HT-29 (cell line): ENCODE results near the gene MRPL51. TPM values are rescaled to one million over a fixed set of nuclear protein-coding genes. Genes with fewer than 3 reads are reported as not detected.

Experiments used
- DNase-seq: peaks from one replicate; pipeline ENCODE4 v3.0.0-alpha.2; 2015; ENCODE audit warnings: low spot score
- total RNA-seq: library from RNA; depleted of rRNA; stranded (reverse); fragments of >200 nt; shearing (Covaris generic); gene quantifications from 2 replicates; pipeline ENCODE4 v1.2.3, GENCODE V29; 2014

MRPL51 gene
- total RNA-seq, 1 experiment from 2014 or later = 147 TPM

GRCh38 chr12:6461401-6462233, 31.4 kb downstream of the MRPL51 start:
- no peak for DNase-seq

GRCh38 chr12:6460751-6461371, 32.2 kb downstream of the MRPL51 start:
- DNase-seq = no peak

GRCh38 chr12:6459004-6459337, 34.1 kb downstream of the MRPL51 start:
- no peak for DNase-seq

- no peak for DNase-seq
Measured at GRCh38 chr12:6458281-6459003, 34.6 kb downstream of the MRPL51 start.

- DNase-seq = no peak
Measured at GRCh38 chr12:6457220-6457945, 35.7 kb downstream of the MRPL51 start.

GRCh38 chr12:6452944-6453630, 40.0 kb downstream of the MRPL51 start:
- no peak for DNase-seq

GRCh38 chr12:6452245-6452943, 40.7 kb downstream of the MRPL51 start:
- DNase-seq = no peak

GRCh38 chr12:6451348-6452244, 41.5 kb downstream of the MRPL51 start, which contains the start of gene TAPBPL:
Gene TAPBPL (plus strand): TSS chr12:6452042. CDS start chr12:6452249, 207 bp downstream.
- peak; percentile 70 for DNase-seq

- no peak for DNase-seq
Measured at GRCh38 chr12:6450869-6451347, 42.2 kb downstream of the MRPL51 start.

GRCh38 chr12:6450091-6450868, 42.8 kb downstream of the MRPL51 start:
- no peak for DNase-seq

GRCh38 chr12:6444704-6445688, 48.1 kb downstream of the MRPL51 start, which contains the start of gene CD27:
Gene CD27 (plus strand): TSS chr12:6444955. CDS start chr12:6445096, 141 bp downstream.
- DNase-seq = no peak

GRCh38 chr12:6444031-6444430, 49.0 kb downstream of the MRPL51 start:
- no peak for DNase-seq

GRCh38 chr12:6443361-6443983, 49.6 kb downstream of the MRPL51 start:
- no peak for DNase-seq

GRCh38 chr12:6442836-6443235, 50.2 kb downstream of the MRPL51 start:
- no peak for DNase-seq
